NCI-H1436 (cell line): ENCODE data around the gene INHA.

Source experiments
- DNase-seq: peaks from one replicate; lab custom pipeline; 2025; lab: John Stamatoyannopoulos, UW

INHA gene

GRCh38 chr2:219572237-219573001, at the start of gene INHA:
TSS of gene INHA (plus strand) at chr2:219572310. CDS start at chr2:219572375, 65 bp downstream.
- DNase-seq: no peak

- no peak for DNase-seq
Measured at GRCh38 chr2:219523031-219523671, 49.0 kb upstream of the INHA start.

- no peak for DNase-seq
Measured at GRCh38 chr2:219524817-219525216, 47.3 kb upstream of the INHA start.

GRCh38 chr2:219525533-219526232, 46.4 kb upstream of the INHA start:
- DNase-seq: no peak

GRCh38 chr2:219526320-219527075, 45.6 kb upstream of the INHA start:
- DNase-seq: no peak

- no peak for DNase-seq
Measured at GRCh38 chr2:219527076-219527394, 45.1 kb upstream of the INHA start.

GRCh38 chr2:219527472-219527871, 44.6 kb upstream of the INHA start:
- DNase-seq: no peak

GRCh38 chr2:219530048-219530963, 41.8 kb upstream of the INHA start:
- DNase-seq: peak; percentile 88

GRCh38 chr2:219531639-219532377, 40.3 kb upstream of the INHA start:
- DNase-seq: no peak

- DNase-seq: no peak
Measured at GRCh38 chr2:219532378-219532649, 39.8 kb upstream of the INHA start.

- DNase-seq: no peak
Measured at GRCh38 chr2:219533930-219534661, 38.0 kb upstream of the INHA start.

- DNase-seq: no peak
Measured at GRCh38 chr2:219536425-219536824, 35.7 kb upstream of the INHA start.

- no peak for DNase-seq
Measured at GRCh38 chr2:219536967-219537366, 35.1 kb upstream of the INHA start.

- no peak for DNase-seq
Measured at GRCh38 chr2:219537657-219538488, 34.2 kb upstream of the INHA start.

- DNase-seq: no peak
Measured at GRCh38 chr2:219538504-219538951, 33.6 kb upstream of the INHA start.

- no peak for DNase-seq
Measured at GRCh38 chr2:219538956-219539788, 32.9 kb upstream of the INHA start.

GRCh38 chr2:219539926-219540678, 32.0 kb upstream of the INHA start:
- DNase-seq: no peak
